HepG2 (cell line): ENCODE measurements around the gene HABP4. TPM values are rescaled to one million over a fixed set of nuclear protein-coding genes. Genes with fewer than 3 reads are reported as not detected.

ENCODE experiments used
- ATAC-seq: fragments of 200-7000 bp; cut with Tn5 transposase; 3 replicates; pipeline ENCODE4 v1.9.1; 2020; ENCODE audit warnings: mild to moderate bottlenecking, moderate library complexity
- BruUV-seq: library from RNA; stranded (reverse); fragments of 400-500 nt; replicated peaks from 2 replicates; lab custom pipeline; 2021; lab: Mats Ljungman, UMichigan
- CTCF ChIA-PET: fragments of 300-600 bp; formaldehyde crosslinking; extraction: SDS; loops from one replicate; lab custom pipeline; 2021; ENCODE audit warnings: low total read pairs, inconsistent platforms, low intra/inter-chr PET ratio; lab: Yijun Ruan, JAX
- POLR2A ChIA-PET: fragments of 350-600 bp; sonication (Branson Sonifier 250); formaldehyde crosslinking; loops from one replicate; lab custom pipeline; 2020; ENCODE audit warnings: antibody characterized with exemption, inconsistent platforms; lab: Yijun Ruan, JAX
- DNase-seq: peaks from one replicate; pipeline ENCODE4 v3.0.0-alpha.2; 2015; ENCODE audit warnings: low spot score
- FAIRE-seq: peaks from 3 replicates; lab custom pipeline; 2011; peaks lifted over from hg19 to GRCh38; lab: Jason Lieb, UNC
- H2AFZ ChIP-seq: one replicate; pipeline ENCODE4 v1.6.1; 2011; ENCODE audit warnings: low read length, inconsistent platforms
- H3K27ac ChIP-seq: fragments of 300-600 bp; 3 replicates; pipeline ENCODE4 v1.8.0; 2011; ENCODE audit warnings: mixed run types, mild to moderate bottlenecking, mixed read lengths, low read length, inconsistent platforms; ENCODE audit not compliant: insufficient read depth; ENCODE audit errors: extremely low read length
- H3K27me3 ChIP-seq, 2 experiments: fragments of 200-600 bp in 1 of 2; 2 replicates in 1 of 2; 3 replicates in 1 of 2; pipeline versions ENCODE4 v1.6.0 to v1.8.0; 2011; ENCODE audit warnings: low read length in 2 of 2, mild to moderate bottlenecking in 2 of 2, moderate library complexity in 2 of 2, inconsistent platforms in 1 of 2; ENCODE audit not compliant: insufficient read depth in 2 of 2, control insufficient read depth in 1 of 2
- H3K36me3 ChIP-seq, 2 experiments: fragments of 200-600 bp in 1 of 2; replicated peaks in 1 of 2; 2 replicates in 1 of 2; 3 replicates in 1 of 2; pipeline versions ENCODE4 v1.5.1 to v1.8.0; 2011; ENCODE audit warnings: low read length in 2 of 2, inconsistent platforms in 1 of 2; ENCODE audit not compliant: insufficient read depth in 2 of 2, control insufficient read depth in 1 of 2
- H3K4me1 ChIP-seq: 2 replicates; pipeline ENCODE4 v1.5.1; 2012; ENCODE audit warnings: low read length, inconsistent platforms; ENCODE audit not compliant: insufficient read depth
- H3K4me2 ChIP-seq: 2 replicates; pipeline ENCODE4 v1.6.0; 2011; ENCODE audit warnings: low read depth, low read length, inconsistent platforms
- H3K4me3 ChIP-seq, 3 experiments: fragments of 200-600 bp in 1 of 3; sonication (generic), shearing (Covaris generic) in 1 of 3; replicated peaks in 1 of 3; 2 replicates each; pipeline ENCODE4 v1.5.1; 2011 to 2016; ENCODE audit warnings: low read length in 3 of 3, inconsistent platforms in 2 of 3, low read depth in 2 of 3, mild to moderate bottlenecking in 2 of 3, control low read depth in 1 of 3, mixed read lengths in 1 of 3; ENCODE audit not compliant: insufficient read depth in 1 of 3
- H3K79me2 ChIP-seq: one replicate; pipeline ENCODE4 v1.6.1; 2011; ENCODE audit warnings: low read length, inconsistent platforms; ENCODE audit not compliant: insufficient read depth
- H3K9ac ChIP-seq: 2 replicates; pipeline ENCODE4 v1.6.0; 2011; ENCODE audit warnings: mild to moderate bottlenecking, low read depth, low read length, inconsistent platforms; ENCODE audit not compliant: insufficient read depth
- H3K9me3 ChIP-seq: 2 replicates; pipeline ENCODE4 v1.5.1; 2012; ENCODE audit warnings: mild to moderate bottlenecking, low read length
- H4K20me1 ChIP-seq: 2 replicates; pipeline ENCODE4 v1.6.0; 2011; ENCODE audit warnings: inconsistent platforms, mild to moderate bottlenecking, low read length, moderate library complexity; ENCODE audit not compliant: insufficient read depth
- ATF1 ChIP-seq: IDR thresholded peaks from 2 replicates; pipeline ENCODE4 v1.6.1; 2016; ENCODE audit warnings: mild to moderate bottlenecking, control low read depth
- HOXA3 ChIP-seq: sonication (generic); formaldehyde crosslinking; IDR thresholded peaks from 2 replicates; pipeline ENCODE4 v1.5.0; 2020; ENCODE audit warnings: missing genetic modification reagents
- RAD51 ChIP-seq: fragments of 450-650 bp; IDR thresholded peaks from 2 replicates; pipeline ENCODE4 v1.6.1; 2016; ENCODE audit warnings: borderline replicate concordance
- SYNCRIP ChIP-seq: fragments of 200-400 bp; formaldehyde crosslinking; IDR thresholded peaks from 2 replicates; pipeline ENCODE4 v1.6.1; 2018; ENCODE audit warnings: mild to moderate bottlenecking, low read depth, low read length; ENCODE audit not compliant: insufficient read depth
- TRAFD1 ChIP-seq: sonication (generic); formaldehyde crosslinking; IDR thresholded peaks from 2 replicates; pipeline ENCODE4 v1.5.1; 2020; ENCODE audit warnings: missing genetic modification reagents, mild to moderate bottlenecking, borderline replicate concordance
- YY1 ChIP-seq: IDR thresholded peaks from 2 replicates; pipeline ENCODE4 v1.6.1; 2011; ENCODE audit warnings: low read length, low read depth, moderate library complexity, mild to moderate bottlenecking; ENCODE audit not compliant: insufficient read depth, insufficient replicate concordance
- ZBTB4 ChIP-seq: sonication (generic); formaldehyde crosslinking; IDR thresholded peaks from 2 replicates; pipeline ENCODE4 v1.4.0; 2020; ENCODE audit warnings: missing genetic modification reagents, mild to moderate bottlenecking, borderline replicate concordance
- ZGPAT ChIP-seq: IDR thresholded peaks from 2 replicates; pipeline ENCODE4 v1.6.1; 2016; ENCODE audit warnings: mild to moderate bottlenecking
- ZNF101 ChIP-seq: sonication (generic); formaldehyde crosslinking; IDR thresholded peaks from 2 replicates; pipeline ENCODE4 v1.4.0; 2020; ENCODE audit warnings: mild to moderate bottlenecking, low read depth, missing genetic modification reagents, borderline replicate concordance
- ZNF253 ChIP-seq: sonication (generic); formaldehyde crosslinking; IDR thresholded peaks from 2 replicates; pipeline ENCODE4 v1.8.0; 2022; ENCODE audit warnings: mild to moderate bottlenecking, missing genetic modification reagents, borderline replicate concordance
- ZNF784 ChIP-seq: sonication (generic); formaldehyde crosslinking; IDR thresholded peaks from 2 replicates; pipeline ENCODE4 v1.5.1; 2020; ENCODE audit warnings: missing genetic modification reagents, mild to moderate bottlenecking, borderline replicate concordance
- ZSCAN30 ChIP-seq: sonication (generic); formaldehyde crosslinking; IDR thresholded peaks from 2 replicates; pipeline ENCODE4 v1.5.0; 2020; ENCODE audit warnings: mild to moderate bottlenecking, missing genetic modification reagents
- WGBS: methylation state at CpG from one replicate; pipeline ENCODE4 v1.1.6; 2017; ENCODE audit warnings: low lambda C conversion rate; 5-methylcytosine and 5-hydroxymethylcytosine counted together
- in situ Hi-C: cut with HindIII; loops from 2 replicates; pipeline ENCODE4 v1.10.0; 2017; ENCODE audit warnings: low pct_unique_long_range_greater_than_20kb; ENCODE audit not compliant: extremely low pct_ligation_motif_present
- intact Hi-C: fragments of 100-400 bp; cut with micrococcal nuclease; formaldehyde crosslinking; loops from one replicate; pipeline ENCODE4 v1.10.0; 2022; ENCODE audit not compliant: unreplicated experiment
- polyA plus RNA-seq, 8 experiments: library from polyadenylated mRNA; depleted of rRNA in 3 of 8; stranded (reverse) in 7 of 8; unstranded in 1 of 8; fragments of >200 nt; fragmentation: Illumina TruSeq in 4 of 8; extraction: Trizol in 4 of 8; gene quantifications; 2 replicates each; pipeline versions ENCODE4 v1.2.1 to v1.2.3, GENCODE V29; 2011 to 2016; ENCODE audit warnings: low read depth in 4 of 8, missing spikeins in 1 of 8, mixed read lengths in 1 of 8; ENCODE audit not compliant: insufficient read depth in 1 of 8
- total RNA-seq, 5 experiments: library from RNA; depleted of rRNA; stranded (reverse); fragments of >200 nt; fragmentation: Illumina TruSeq; extraction: Trizol; gene quantifications; 2 replicates each; pipeline ENCODE4 v1.2.3, GENCODE V29; 2016; ENCODE audit warnings: low read depth in 1 of 5

HABP4 gene
- total and polyA plus RNA-seq, 2 of the 13 experiments (the other 11 are each of a cell fraction or from before 2014, with no cell fraction given): 14.3 to 26.6 TPM

- H3K4me2 ChIP-seq: no peak overlapping the region
- ChIA-PET CTCF (no interaction called here), POLR2A (no interaction called here)
- no peak for TF ChIP-seq ZNF101 (CRISPR knock-in tag)
- no peak for TF ChIP-seq TRAFD1
- no peak for TF ChIP-seq ZBTB4 (CRISPR knock-in tag)
- no peak for TF ChIP-seq HOXA3 (CRISPR knock-in tag)
- TF ChIP-seq RAD51: no peak
- no peak for TF ChIP-seq ZNF253
- TF ChIP-seq ZNF784 (CRISPR knock-in tag): no peak
- no peak for TF ChIP-seq YY1
- no peak for TF ChIP-seq ZSCAN30
- no peak for TF ChIP-seq ATF1 (CRISPR knock-in tag)
- TF ChIP-seq ZGPAT (CRISPR knock-in tag): no peak
- TF ChIP-seq SYNCRIP: no peak
- 97% methylated on average over 14 of the region's 14 CpGs for WGBS
- no peak for DNase-seq
- H3K27me3 ChIP-seq: no peaks in the 10 kb centered on the region
- no peak for ATAC-seq
- intact Hi-C loops: no loop called here
- BruUV-seq: no TSS peak
- no peak overlapping the region for H2AFZ ChIP-seq
- no peak overlapping the region for H3K4me3 ChIP-seq
- H3K9me3 ChIP-seq: no peaks in the 10 kb centered on the region
- H3K4me1 ChIP-seq: peaks cover 21% of the 10 kb centered on the region
- no peak overlapping the region for H3K27ac ChIP-seq
- H3K36me3 ChIP-seq: peaks cover 6 to 27% of the 10 kb centered on the region in 2 experiments
- H4K20me1 ChIP-seq: no peaks in the 10 kb centered on the region
- H3K9ac ChIP-seq: no peak overlapping the region
- no peaks in the 10 kb centered on the region for H3K79me2 ChIP-seq
- in situ Hi-C loops: no loop called here
- no peak for FAIRE-seq
Measured at GRCh38 chr9:96500696-96501632, 51.0 kb downstream of the HABP4 start.
